ENCODE results near the gene CEACAM4. TPM values are rescaled to one million over a fixed set of nuclear protein-coding genes. Genes with fewer than 3 reads are reported as not detected.

Gene CEACAM4
- total and polyA plus RNA-seq, 9 of the 15 experiments (the other 6 are each of a cell fraction or from before 2014, with no cell fraction given) = not detected

DNA sequence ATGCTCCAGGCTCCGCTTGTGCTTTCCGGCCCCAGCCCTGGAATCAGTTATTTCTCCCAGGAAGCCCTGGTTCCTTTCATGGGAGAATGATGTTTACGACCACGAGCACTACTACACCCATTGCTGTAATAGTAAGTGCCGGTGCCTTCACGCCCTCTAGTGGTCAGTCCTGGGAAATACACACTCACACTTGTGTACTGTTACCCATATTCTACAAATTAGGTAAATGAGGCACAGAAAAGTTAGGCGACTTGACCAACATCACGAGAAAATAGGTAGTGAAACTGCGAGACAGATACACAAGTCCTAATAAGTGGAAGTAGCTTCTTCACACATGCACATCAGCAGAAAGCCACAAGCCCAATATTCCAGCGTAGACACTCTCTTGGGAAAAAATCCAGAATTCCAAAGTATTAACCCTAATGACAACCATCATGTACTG lies 29.3 kb downstream of the CEACAM4 start:
- no peak overlapping the region for H3K4me2 ChIP-seq (ENCODE audit: insufficient read depth, low read length)
- no peaks in the 10 kb centered on the region for H3K9me3 ChIP-seq (replicated peaks; ENCODE audit: control insufficient read depth, insufficient read depth, low read depth, low read length)
- no peaks in the 10 kb centered on the region for H4K20me1 ChIP-seq (replicated peaks; ENCODE audit: control insufficient read depth, insufficient read depth, low read length)
- H3K36me3 ChIP-seq (ENCODE audit: control insufficient read depth, insufficient read depth, low read length) = no peaks in the 10 kb centered on the region
- DNase-seq (ENCODE audit: extremely low read depth in 1 of 4, low spot score in 3 of 4) = peak; percentile 73 to 84 (median 78)
- no peak overlapping the region for H3K4me3 ChIP-seq
- WGBS (ENCODE audit: insufficient coverage, low coverage, missing lambda C conversion rate) = 3% methylated on average over 10 of the region's 10 CpGs
- H3K4me1 ChIP-seq (replicated peaks in 1 of 2; ENCODE audit: control insufficient read depth in 2 of 2, insufficient read depth in 2 of 2, low read length in 2 of 2) = no peaks in the 10 kb centered on the region
- H3K79me2 ChIP-seq (ENCODE audit: control insufficient read depth, insufficient read depth, low read length) = no peaks in the 10 kb centered on the region
- no peak overlapping the region for H3K27ac ChIP-seq (ENCODE audit: extremely low read depth, low read depth, low read length)
- H3K27me3 ChIP-seq (ENCODE audit: control insufficient read depth in 2 of 2, insufficient read depth in 2 of 2, low read length in 2 of 2) = peaks cover 0 to 9% of the 10 kb centered on the region in 2 experiments; a peak in 2 of 5 replicates
- CTCF ChIA-PET (ENCODE audit: low intra/inter-chr PET ratio) = interaction anchor here (0.6 to 2.8 kb wide), 3 partner anchors 29 to 148 kb away, joined by 4 to 11 read pairs (median 7); no protein-coding TSS in a partner anchor
- peak; percentile 94 for FAIRE-seq
- H3K9me1 ChIP-seq (ENCODE audit: control insufficient read depth, insufficient read depth, low read length) = no peaks in the 10 kb centered on the region
- in situ Hi-C loops (cut with MboI) (no loop called here), intact Hi-C loops (cut with micrococcal nuclease) (no loop called here)
- POLR2A ChIA-PET = no interaction called here
- ATAC-seq = peak; percentile 92
- no TSS peak for BruUV-seq (replicated peaks)
- no peak overlapping the region for H2AFZ ChIP-seq (ENCODE audit: low read depth, low read length)
- no peak overlapping the region for H3K9ac ChIP-seq (ENCODE audit: insufficient read depth in 1 of 2, low read depth in 2 of 2, low read length in 2 of 2)
- TF ChIP-seq STAG1 (CRISPR knock-in tag; IDR thresholded peaks at IDR 0.05; ENCODE audit: borderline replicate concordance) (peak; percentile 17; the same call in 1 of the 2 replicates), RAD21 (CRISPR knock-in tag; conservative IDR thresholded peaks at IDR 0.05 in 1 of 2, IDR thresholded peaks at IDR 0.05 in 1 of 2) (peak in 1 of 2 experiments; percentile 38; a peak in 3 of 4 replicates), MYC (IDR thresholded peaks at IDR 0.05; ENCODE audit: low read depth, low read length) (peak; percentile 18; the same call in 1 of the 2 replicates), MYC (CRISPR knock-in tag; IDR thresholded peaks at IDR 0.05; ENCODE audit: borderline replicate concordance, low read depth) (no peak), JUND (IDR thresholded peaks at IDR 0.05; ENCODE audit: borderline replicate concordance, low read depth, low read length) (0 out of 2 replicates have a peak, but pooled peaks have one; percentile 13), JUND (tag; IDR thresholded peaks at IDR 0.05; ENCODE audit: borderline replicate concordance, low read depth, low read length) (no peak; the same call in 2 of the 3 replicates), FOXK2 (conservative IDR thresholded peaks at IDR 0.05 in 1 of 2, IDR thresholded peaks at IDR 0.05 in 1 of 2; ENCODE audit: low read depth in 2 of 2) (peak in 1 of 2 experiments; percentile 34; a peak in 2 of 4 replicates), KLF16 (IDR thresholded peaks at IDR 0.05) (0 out of 2 replicates have a peak, but pooled peaks have one; percentile 26), GTF2F1 (IDR thresholded peaks at IDR 0.05; ENCODE audit: low read depth, low read length) (no peak), IFI16 (CRISPR knock-in tag; IDR thresholded peaks at IDR 0.05) (no peak), EHMT2 (IDR thresholded peaks at IDR 0.05) (0 out of 2 replicates have a peak, but pooled peaks have one; percentile 22), CTCF (IDR thresholded peaks at IDR 0.05 in 2 of 3, conservative IDR thresholded peaks at IDR 0.05 in 1 of 3; ENCODE audit: insufficient read depth in 2 of 3, low read depth in 1 of 3, low read length in 3 of 3) (peak; percentile 82 to 94 (median 87))
